Ovary (tissue), 3 donors: ENCODE results near the gene TKTL1.

Experiments used
- CTCF ChIP-seq, 3 donors: fragments of 450-650 bp in 2 of 3; fragments of 200-600 bp in 1 of 3; IDR thresholded peaks; one replicate each; pipeline versions ENCODE4 v1.5.1 to v1.8.0; 2016 to 2022; ENCODE audit warnings: antibody characterized with exemption in 3 of 3, mild to moderate bottlenecking in 1 of 3
- EP300 ChIP-seq: sonication (generic); formaldehyde crosslinking; IDR thresholded peaks from one replicate; pipeline ENCODE4 v1.6.1; 2017; ENCODE audit warnings: antibody characterized with exemption
- POLR2A ChIP-seq: fragments of 450-650 bp; IDR thresholded peaks from one replicate; pipeline ENCODE4 v1.6.1; 2017; ENCODE audit warnings: antibody characterized with exemption, mild to moderate bottlenecking, moderate library complexity
- donor health status: DM: no; HTN: no; CAD: no.

- no peak for TF ChIP-seq POLR2A
- no peak for TF ChIP-seq CTCF (IDR thresholded peaks at IDR 0.05)
- no peak for TF ChIP-seq EP300
Measured at GRCh38 chrX:154305541-154306205, 10.1 kb downstream of the TKTL1 start.
